H9 (cell line): ENCODE results near the gene PHACTR1. TPM values are rescaled to one million over a fixed set of nuclear protein-coding genes. Genes with fewer than 3 reads are reported as not detected.

Source experiments
- DNase-seq: peaks from one replicate; pipeline ENCODE4 v3.0.0-alpha.2; 2017
- H2AFZ ChIP-seq: one replicate; pipeline ENCODE4 v1.6.1; 2013; ENCODE audit warnings: mild to moderate bottlenecking, low read length, control low read depth, moderate library complexity
- H2AK5ac ChIP-seq: 2 replicates; pipeline ENCODE4 v1.6.1; 2013; ENCODE audit warnings: low read length, control low read depth, mixed read lengths; ENCODE audit not compliant: insufficient read length
- H2BK120ac ChIP-seq: one replicate; pipeline ENCODE4 v1.6.1; 2013; ENCODE audit warnings: low read depth, mild to moderate bottlenecking, low read length, control low read depth, inconsistent platforms; ENCODE audit not compliant: poor library complexity, severe bottlenecking
- H2BK12ac ChIP-seq: 2 replicates; pipeline ENCODE4 v1.6.1; 2013; ENCODE audit warnings: low read length, control low read depth, mixed read lengths, low read depth; ENCODE audit not compliant: insufficient read length
- H2BK15ac ChIP-seq: 2 replicates; pipeline ENCODE4 v1.6.1; 2013; ENCODE audit warnings: low read depth, low read length, control low read depth
- H2BK20ac ChIP-seq: one replicate; pipeline ENCODE4 v1.6.1; 2013; ENCODE audit warnings: low read depth, mild to moderate bottlenecking, low read length, control low read depth, inconsistent platforms; ENCODE audit not compliant: poor library complexity, severe bottlenecking
- H2BK5ac ChIP-seq: 2 replicates; pipeline ENCODE4 v1.6.1; 2013; ENCODE audit warnings: low read length, control low read depth, mixed read lengths; ENCODE audit not compliant: insufficient read length
- H3K14ac ChIP-seq: 2 replicates; pipeline ENCODE4 v1.6.1; 2013; ENCODE audit warnings: low read length, control low read depth; ENCODE audit not compliant: insufficient read depth
- H3K18ac ChIP-seq: 2 replicates; pipeline ENCODE4 v1.6.1; 2013; ENCODE audit warnings: low read depth, mild to moderate bottlenecking, mixed read lengths, low read length, control low read depth; ENCODE audit not compliant: insufficient read length
- H3K23ac ChIP-seq: 2 replicates; pipeline ENCODE4 v1.6.1; 2013; ENCODE audit warnings: low read length, control low read depth, mixed read lengths, low read depth; ENCODE audit not compliant: insufficient read length
- H3K23me2 ChIP-seq: 2 replicates; pipeline ENCODE4 v1.6.1; 2013; ENCODE audit warnings: low read depth, mild to moderate bottlenecking, mixed read lengths, low read length, control low read depth; ENCODE audit not compliant: insufficient read length, poor library complexity, severe bottlenecking
- H3K27ac ChIP-seq: 2 replicates; pipeline ENCODE4 v1.5.1; 2013; ENCODE audit warnings: low read length, control low read depth, mixed read lengths, low read depth; ENCODE audit not compliant: insufficient read length
- H3K27me3 ChIP-seq: 2 replicates; pipeline ENCODE4 v1.6.1; 2013; ENCODE audit warnings: low read length, control low read depth, inconsistent platforms; ENCODE audit not compliant: insufficient read depth
- H3K4ac ChIP-seq: 2 replicates; pipeline ENCODE4 v1.6.1; 2013; ENCODE audit warnings: low read depth, mild to moderate bottlenecking, control low read depth, inconsistent platforms, low read length, moderate library complexity
- H3K4me1 ChIP-seq: 2 replicates; pipeline ENCODE4 v1.6.1; 2013; ENCODE audit warnings: low read length, control low read depth, inconsistent platforms; ENCODE audit not compliant: insufficient read depth
- H3K4me2 ChIP-seq: 2 replicates; pipeline ENCODE4 v1.6.1; 2013; ENCODE audit warnings: low read length, control low read depth, mixed read lengths; ENCODE audit not compliant: insufficient read length, insufficient read depth
- H3K56ac ChIP-seq: 2 replicates; pipeline ENCODE4 v1.6.1; 2013; ENCODE audit warnings: low read depth, mild to moderate bottlenecking, mixed read lengths, low read length, control low read depth; ENCODE audit not compliant: insufficient read length
- H3K79me1 ChIP-seq: 2 replicates; pipeline ENCODE4 v1.6.1; 2013; ENCODE audit warnings: low read depth, mild to moderate bottlenecking, moderate library complexity, low read length, control low read depth, inconsistent platforms; ENCODE audit not compliant: insufficient read depth, poor library complexity, severe bottlenecking
- H3K79me2 ChIP-seq: 2 replicates; pipeline ENCODE4 v1.6.1; 2013; ENCODE audit warnings: low read length, control low read depth, inconsistent platforms; ENCODE audit not compliant: insufficient read depth
- H3K9ac ChIP-seq: 2 replicates; pipeline ENCODE4 v1.6.1; 2013; ENCODE audit warnings: low read length, control low read depth, mixed read lengths; ENCODE audit not compliant: insufficient read length; ENCODE audit errors: extremely low read depth
- H3K9me3 ChIP-seq: one replicate; pipeline ENCODE4 v1.6.1; 2013; ENCODE audit warnings: low read depth, low read length, inconsistent platforms; ENCODE audit not compliant: control insufficient read depth
- H3T11ph ChIP-seq: one replicate; pipeline ENCODE4 v1.6.1; 2013; ENCODE audit warnings: mild to moderate bottlenecking, low read length, control low read depth, inconsistent platforms
- H4K20me1 ChIP-seq: one replicate; pipeline ENCODE4 v1.6.1; 2013; ENCODE audit not compliant: control insufficient read depth, insufficient read length, insufficient read depth
- H4K5ac ChIP-seq: 2 replicates; pipeline ENCODE4 v1.6.1; 2013; ENCODE audit warnings: low read depth, mild to moderate bottlenecking, mixed read lengths, low read length, control low read depth; ENCODE audit not compliant: insufficient read length
- H4K8ac ChIP-seq: replicated peaks from 2 replicates; pipeline ENCODE4 v1.6.1; 2013; ENCODE audit warnings: low read length, control low read depth, mixed read lengths, low read depth; ENCODE audit not compliant: insufficient read length
- H4K91ac ChIP-seq: 2 replicates; pipeline ENCODE4 v1.6.1; 2013; ENCODE audit warnings: low read depth, mild to moderate bottlenecking, moderate library complexity, mixed read lengths, low read length, control low read depth; ENCODE audit not compliant: insufficient read length
- H3K27ac Mint-ChIP-seq, 3 experiments: 2 replicates in 2 of 3; 3 replicates in 1 of 3; pipeline ENCODE4 v1.8.0; 2020 to 2021; ENCODE audit warnings: mixed read lengths in 3 of 3, mild to moderate bottlenecking in 1 of 3, moderate library complexity in 1 of 3
- H3K27me3 Mint-ChIP-seq: 2 replicates; pipeline ENCODE4 v1.8.0; 2021; ENCODE audit warnings: low read depth, mild to moderate bottlenecking, moderate library complexity, mixed read lengths
- H3K36me3 Mint-ChIP-seq, 3 experiments: 2 replicates in 2 of 3; 3 replicates in 1 of 3; pipeline ENCODE4 v1.8.0; 2020 to 2021; ENCODE audit warnings: low read depth in 3 of 3, mixed read lengths in 3 of 3; ENCODE audit not compliant: insufficient read depth in 1 of 3
- H3K4me1 Mint-ChIP-seq, 2 experiments: 2 replicates each; pipeline ENCODE4 v1.8.0; 2020; ENCODE audit warnings: mixed read lengths in 2 of 2
- H3K4me3 Mint-ChIP-seq, 2 experiments: 2 replicates in 1 of 2; 3 replicates in 1 of 2; pipeline ENCODE4 v1.8.0; 2020 to 2021; ENCODE audit warnings: mild to moderate bottlenecking in 2 of 2, mixed read lengths in 2 of 2, moderate library complexity in 1 of 2
- H3K9me3 Mint-ChIP-seq, 2 experiments: 2 replicates in 1 of 2; 3 replicates in 1 of 2; pipeline ENCODE4 v1.8.0; 2020; ENCODE audit warnings: mild to moderate bottlenecking in 2 of 2, mixed read lengths in 2 of 2, moderate library complexity in 1 of 2
- CTCF ChIP-seq: fragments of 200-600 bp; sonication (generic); conservative IDR thresholded peaks from 3 replicates; pipeline ENCODE4 v1.8.0; 2021; ENCODE audit warnings: antibody characterized with exemption, mild to moderate bottlenecking
- WGBS: extraction: QIAGEN DNeasy Blood & Tissue Kit; methylation state at CpG from one replicate; pipeline ENCODE4 v1.1.7; 2013; ENCODE audit warnings: missing lambda C conversion rate, low lambda C conversion rate, mixed read lengths; ENCODE audit not compliant: insufficient read length; ENCODE audit errors: extremely low coverage; 5-methylcytosine and 5-hydroxymethylcytosine counted together
- total RNA-seq: library from RNA; stranded (reverse); gene quantifications from 2 replicates; pipeline ENCODE4 v1.2.1, GENCODE V29; 2021

Gene PHACTR1
- total RNA-seq, 1 experiment from 2014 or later, result 15.9 TPM

- Histone ChIP-seq H4K91ac (no peak overlapping the region), H2BK5ac (no peak overlapping the region), H3K27ac (no peak overlapping the region), H3K56ac (no peak overlapping the region), H2BK20ac (no peak overlapping the region), H3K79me1 (no peaks in the 10 kb centered on the region), H3K23me2 (no peaks in the 10 kb centered on the region), H3K9me3 (no peaks in the 10 kb centered on the region), H3K14ac (no peak overlapping the region), H2AK5ac (no peak overlapping the region), H3K79me2 (no peaks in the 10 kb centered on the region), H3K4me1 (no peaks in the 10 kb centered on the region), H2AFZ (no peak overlapping the region), H3K4me2 (no peak overlapping the region), H3T11ph (no peak overlapping the region), H2BK15ac (no peak overlapping the region), H2BK120ac (no peak overlapping the region), H3K18ac (no peak overlapping the region), H3K9ac (no peak overlapping the region), H4K5ac (no peak overlapping the region), H3K4ac (no peak overlapping the region), H3K27me3 (no peaks in the 10 kb centered on the region), H4K8ac (no peak overlapping the region), H2BK12ac (no peak overlapping the region), H4K20me1 (no peaks in the 10 kb centered on the region), H3K23ac (no peak overlapping the region)
- H3K4me1 Mint-ChIP-seq, result peaks cover 6 to 9% of the 10 kb centered on the region in 2 experiments
- no peak overlapping the region for H3K27ac Mint-ChIP-seq
- no peaks in the 10 kb centered on the region for H3K9me3 Mint-ChIP-seq
- no peak overlapping the region for H3K4me3 Mint-ChIP-seq
- DNase-seq, result no peak
- H3K36me3 Mint-ChIP-seq, result no peaks in the 10 kb centered on the region
- H3K27me3 Mint-ChIP-seq, result peaks cover 2% of the 10 kb centered on the region; the same call in 1 of the 2 replicates
- no CpG with 5 or more reads among the region's 3 CpGs for WGBS
- TF ChIP-seq CTCF, result no peak
Observed at GRCh38 chr6:13166916-13167315, 450.3 kb downstream of the PHACTR1 start.
